Adipocyte (in vitro differentiated cells): Measurements from ENCODE around the gene BANP.
A peak's percentile ranks its signal among the peaks of the same experiment; 100 is the strongest.
"Not testable (repeated sequence)": the region's sequence is repeated elsewhere in the genome, so short reads cannot be mapped to it uniquely, and the experiment has no call there.

Experiments used
- DNase-seq: peaks from one replicate; pipeline ENCODE4 v3.0.0-alpha.2; 2015; ENCODE audit warnings: low read depth
- H3K27me3 ChIP-seq: replicated peaks from 2 replicates; pipeline ENCODE4 v1.7.0; 2013; ENCODE audit warnings: mild to moderate bottlenecking, low read length, moderate library complexity; ENCODE audit not compliant: control insufficient read depth, insufficient read depth
- H3K36me3 ChIP-seq: 2 replicates; pipeline ENCODE4 v1.7.0; 2013; ENCODE audit warnings: low read length, mild to moderate bottlenecking, moderate library complexity; ENCODE audit not compliant: control insufficient read depth, insufficient read depth, severe bottlenecking
- H3K4me1 ChIP-seq: 2 replicates; pipeline ENCODE4 v1.7.0; 2013; ENCODE audit warnings: mild to moderate bottlenecking, low read length, moderate library complexity; ENCODE audit not compliant: control insufficient read depth, insufficient read depth
- H3K4me3 ChIP-seq: 2 replicates; pipeline ENCODE4 v1.7.0; 2013; ENCODE audit warnings: mild to moderate bottlenecking, low read length, moderate library complexity
- H3K9ac ChIP-seq: 2 replicates; pipeline ENCODE4 v1.7.0; 2013; ENCODE audit warnings: mild to moderate bottlenecking, low read length, moderate library complexity
- H3K9me3 ChIP-seq: 2 replicates; pipeline ENCODE4 v1.7.0; 2013; ENCODE audit warnings: mild to moderate bottlenecking, low read length, moderate library complexity; ENCODE audit not compliant: control insufficient read depth

The BANP gene

GRCh38 chr16:87930456-87930855 lies 20.8 kb upstream of the BANP start:
- peak; percentile 42 for DNase-seq
- Histone ChIP-seq H3K36me3 (no peaks in the 10 kb centered on the region), H3K4me3 (no peak overlapping the region), H3K4me1 (no peaks in the 10 kb centered on the region), H3K9me3 (no peaks in the 10 kb centered on the region), H3K27me3 (peaks cover 25% of the 10 kb centered on the region), H3K9ac (no peak overlapping the region)

GRCh38 chr16:87931504-87931903 lies 19.7 kb upstream of the BANP start:
- H3K9ac ChIP-seq, result no peak overlapping the region
- peaks cover 20% of the 10 kb centered on the region for H3K27me3 ChIP-seq
- H3K9me3 ChIP-seq, result no peaks in the 10 kb centered on the region
- no peak overlapping the region for H3K4me3 ChIP-seq
- H3K4me1 ChIP-seq, result no peaks in the 10 kb centered on the region
- H3K36me3 ChIP-seq, result no peaks in the 10 kb centered on the region
- DNase-seq, result no peak

GRCh38 chr16:87932475-87933139 lies 18.6 kb upstream of the BANP start:
- DNase-seq, H3K9ac ChIP-seq, H3K4me1 ChIP-seq, H3K9me3 ChIP-seq, H3K36me3 ChIP-seq, H3K4me3 ChIP-seq: not testable (repeated sequence)
- peaks cover 12% of the 10 kb centered on the region for H3K27me3 ChIP-seq

- DNase-seq, result no peak
- no peaks in the 10 kb centered on the region for H3K9me3 ChIP-seq
Observed at GRCh38 chr16:87933140-87933495, 18.1 kb upstream of the BANP start.

GRCh38 chr16:87934752-87935425 lies 16.3 kb upstream of the BANP start:
- H3K4me3 ChIP-seq, H3K9ac ChIP-seq, DNase-seq, H3K36me3 ChIP-seq, H3K4me1 ChIP-seq, H3K9me3 ChIP-seq: not testable (repeated sequence)
- H3K27me3 ChIP-seq, result peaks cover 12% of the 10 kb centered on the region

More at GRCh38 chr16:87933140-87933495, 18.1 kb upstream of the BANP start:
- Histone ChIP-seq H3K9ac (no peak overlapping the region), H3K27me3 (peaks cover 12% of the 10 kb centered on the region), H3K4me1 (no peaks in the 10 kb centered on the region), H3K4me3 (no peak overlapping the region), H3K36me3 (no peaks in the 10 kb centered on the region)

GRCh38 chr16:87936016-87936374 lies 15.2 kb upstream of the BANP start:
- H3K4me1 ChIP-seq, H3K9ac ChIP-seq, H3K36me3 ChIP-seq, H3K4me3 ChIP-seq, H3K9me3 ChIP-seq, DNase-seq: not testable (repeated sequence)
- H3K27me3 ChIP-seq, result peaks cover 12% of the 10 kb centered on the region

- H3K4me3 ChIP-seq, result no peak within 1 kb of the TSS
- H3K36me3 ChIP-seq, result no peaks in the 10 kb centered on the region
- no peaks in the 10 kb centered on the region for H3K4me1 ChIP-seq
- H3K9me3 ChIP-seq, result no peaks in the 10 kb centered on the region
- no peak within 1 kb of the TSS for H3K9ac ChIP-seq
- peaks cover 8% of the 10 kb centered on the region for H3K27me3 ChIP-seq
- no peak for DNase-seq
Observed at GRCh38 chr16:87936375-87937230, 14.6 kb upstream of the BANP start, which contains the start of gene CA5A. Gene CA5A (minus strand): TSS chr16:87936529. CDS start chr16:87936450, 79 bp downstream.

GRCh38 chr16:87937231-87937542 lies 14.0 kb upstream of the BANP start:
- H3K36me3 ChIP-seq, DNase-seq, H3K9ac ChIP-seq, H3K4me3 ChIP-seq, H3K4me1 ChIP-seq, H3K27me3 ChIP-seq, H3K9me3 ChIP-seq: not testable (repeated sequence)

- no peak overlapping the region for H3K9ac ChIP-seq
- H3K4me1 ChIP-seq, result no peaks in the 10 kb centered on the region
- H3K9me3 ChIP-seq, result no peaks in the 10 kb centered on the region
- H3K36me3 ChIP-seq, result no peaks in the 10 kb centered on the region
- H3K27me3 ChIP-seq, result peaks cover 5% of the 10 kb centered on the region
- H3K4me3 ChIP-seq, result no peak overlapping the region
- no peak for DNase-seq
Observed at GRCh38 chr16:87938412-87938949, 12.8 kb upstream of the BANP start.

- H3K36me3 ChIP-seq, result no peaks in the 10 kb centered on the region
- H3K4me1 ChIP-seq, result no peaks in the 10 kb centered on the region
- H3K4me3 ChIP-seq, result no peak overlapping the region
- no peak overlapping the region for H3K9ac ChIP-seq
- DNase-seq, result no peak
- peaks cover 5% of the 10 kb centered on the region for H3K27me3 ChIP-seq
- no peaks in the 10 kb centered on the region for H3K9me3 ChIP-seq
Observed at GRCh38 chr16:87939562-87940423, 11.4 kb upstream of the BANP start.
